Astrocyte (in vitro differentiated cells and primary cell): Measurements from ENCODE around the gene TPPP3.

Experiments used
- EZH2 ChIP-seq: IDR thresholded peaks from 2 replicates; pipeline ENCODE4 v1.6.1; 2012; ENCODE audit warnings: mild to moderate bottlenecking, low read length, inconsistent platforms; ENCODE audit not compliant: insufficient read depth
- TF ChIP-seq, protein P1 (sequence below): IDR thresholded peaks from 2 replicates; pipeline ENCODE4 v1.5.1; 2011; ENCODE audit warnings: low read depth, mild to moderate bottlenecking, inconsistent platforms, low read length, moderate library complexity; ENCODE audit not compliant: insufficient read depth

DNA sequence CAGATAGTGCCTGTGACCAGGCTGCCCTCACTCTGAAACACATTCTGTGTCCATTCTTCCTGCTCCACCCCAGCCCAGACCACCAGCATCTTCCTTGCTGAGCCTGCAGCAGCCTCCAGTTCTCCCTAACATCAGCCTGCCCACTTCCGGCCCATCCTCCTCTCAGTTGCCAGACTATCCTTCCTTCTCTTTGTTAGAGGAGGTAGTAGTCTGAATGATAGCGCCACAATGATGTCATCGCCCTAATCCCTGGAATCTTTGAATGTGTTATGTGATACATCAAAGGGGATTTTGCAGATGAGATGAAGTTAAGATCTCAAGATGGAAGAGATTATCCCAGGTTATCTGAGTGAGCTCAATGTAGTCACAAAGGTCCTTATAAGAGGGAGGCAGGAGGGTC, 26.2 kb upstream of the TPPP3 start:
- TF ChIP-seq, protein P1, sequence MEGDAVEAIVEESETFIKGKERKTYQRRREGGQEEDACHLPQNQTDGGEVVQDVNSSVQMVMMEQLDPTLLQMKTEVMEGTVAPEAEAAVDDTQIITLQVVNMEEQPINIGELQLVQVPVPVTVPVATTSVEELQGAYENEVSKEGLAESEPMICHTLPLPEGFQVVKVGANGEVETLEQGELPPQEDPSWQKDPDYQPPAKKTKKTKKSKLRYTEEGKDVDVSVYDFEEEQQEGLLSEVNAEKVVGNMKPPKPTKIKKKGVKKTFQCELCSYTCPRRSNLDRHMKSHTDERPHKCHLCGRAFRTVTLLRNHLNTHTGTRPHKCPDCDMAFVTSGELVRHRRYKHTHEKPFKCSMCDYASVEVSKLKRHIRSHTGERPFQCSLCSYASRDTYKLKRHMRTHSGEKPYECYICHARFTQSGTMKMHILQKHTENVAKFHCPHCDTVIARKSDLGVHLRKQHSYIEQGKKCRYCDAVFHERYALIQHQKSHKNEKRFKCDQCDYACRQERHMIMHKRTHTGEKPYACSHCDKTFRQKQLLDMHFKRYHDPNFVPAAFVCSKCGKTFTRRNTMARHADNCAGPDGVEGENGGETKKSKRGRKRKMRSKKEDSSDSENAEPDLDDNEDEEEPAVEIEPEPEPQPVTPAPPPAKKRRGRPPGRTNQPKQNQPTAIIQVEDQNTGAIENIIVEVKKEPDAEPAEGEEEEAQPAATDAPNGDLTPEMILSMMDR: no peak
- TF ChIP-seq EZH2: no peak
